GM19099 (cell line): ENCODE results near the gene NME7.

Experiments
- POLR2A ChIP-seq: IDR thresholded peaks from 3 replicates; pipeline ENCODE4 v1.6.1; 2011; ENCODE audit warnings: low read depth; ENCODE audit not compliant: insufficient read length; ENCODE audit errors: extremely low read depth

Gene NME7

DNA sequence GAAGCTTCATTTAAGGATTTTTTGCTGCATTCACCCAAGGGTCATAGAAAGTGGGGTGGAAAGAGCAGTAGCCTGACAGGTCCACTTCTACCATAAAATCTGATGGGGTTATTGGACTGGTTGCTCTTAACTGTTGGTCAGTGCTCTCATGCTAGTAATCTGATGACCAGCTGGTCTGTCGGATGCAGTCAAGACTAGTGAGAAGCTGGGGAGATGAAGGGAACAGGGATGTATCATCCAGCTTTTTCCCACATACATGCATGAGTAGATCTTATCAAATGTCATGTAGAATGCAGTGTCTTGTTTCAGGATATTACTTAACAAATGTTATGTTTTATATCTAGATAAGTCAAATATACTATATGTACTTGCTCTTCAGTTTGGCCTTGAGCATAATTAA, 250.0 kb downstream of the NME7 start:
- TF ChIP-seq POLR2A, result no peak

DNA sequence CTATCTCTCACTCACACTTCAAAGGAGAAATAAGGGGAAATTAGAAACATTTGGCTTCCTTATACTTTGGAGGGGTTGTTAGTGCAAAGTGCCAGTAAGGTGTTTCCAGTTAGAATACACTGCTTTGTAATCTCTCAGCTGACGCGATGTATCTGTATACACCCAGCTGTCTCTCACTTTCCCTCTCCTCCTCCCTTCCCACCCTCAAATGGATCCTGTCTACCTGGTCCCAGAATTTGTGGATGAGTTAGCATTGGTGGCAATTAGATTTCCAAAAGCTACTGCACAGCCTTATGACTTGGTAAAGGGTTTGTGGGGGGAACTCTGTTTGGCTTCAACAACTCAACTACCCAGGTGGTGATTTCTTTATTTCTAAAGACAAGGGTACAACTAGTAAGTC, 250.6 kb downstream of the NME7 start:
- no peak for TF ChIP-seq POLR2A

DNA sequence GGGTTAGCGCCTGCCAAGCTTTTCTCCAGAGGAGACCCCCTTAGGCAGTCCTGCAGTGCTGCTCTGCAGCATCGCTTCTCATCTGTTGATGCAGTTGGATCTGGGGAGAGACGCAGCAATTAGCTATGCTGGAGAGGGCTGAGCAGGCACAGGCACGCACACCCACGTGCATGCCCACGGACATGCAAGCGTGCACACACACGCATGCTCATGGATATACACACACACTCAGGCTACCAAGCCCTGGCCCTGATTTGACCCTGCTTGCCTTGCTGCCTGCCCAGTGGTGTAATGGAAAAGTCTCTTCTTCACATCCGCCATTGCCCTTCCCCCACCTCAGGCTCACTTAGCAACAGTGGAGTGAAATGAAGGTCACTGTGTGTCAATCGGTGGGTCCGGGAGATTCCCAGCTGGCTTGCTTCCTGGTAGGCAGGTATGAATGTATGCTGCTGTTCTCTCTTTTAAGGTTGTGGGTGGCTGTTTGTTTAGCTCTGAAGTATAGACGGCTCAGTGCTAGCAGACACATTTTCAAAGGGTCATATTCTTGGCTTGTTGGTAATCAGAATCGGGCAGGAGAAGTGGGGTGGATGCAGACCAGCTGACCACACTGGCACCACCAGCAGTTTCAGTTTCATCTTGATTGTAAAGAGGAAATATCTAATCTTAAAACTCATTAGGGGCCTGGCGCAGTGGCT, 251.6 kb downstream of the NME7 start:
- TF ChIP-seq POLR2A, result no peak

DNA sequence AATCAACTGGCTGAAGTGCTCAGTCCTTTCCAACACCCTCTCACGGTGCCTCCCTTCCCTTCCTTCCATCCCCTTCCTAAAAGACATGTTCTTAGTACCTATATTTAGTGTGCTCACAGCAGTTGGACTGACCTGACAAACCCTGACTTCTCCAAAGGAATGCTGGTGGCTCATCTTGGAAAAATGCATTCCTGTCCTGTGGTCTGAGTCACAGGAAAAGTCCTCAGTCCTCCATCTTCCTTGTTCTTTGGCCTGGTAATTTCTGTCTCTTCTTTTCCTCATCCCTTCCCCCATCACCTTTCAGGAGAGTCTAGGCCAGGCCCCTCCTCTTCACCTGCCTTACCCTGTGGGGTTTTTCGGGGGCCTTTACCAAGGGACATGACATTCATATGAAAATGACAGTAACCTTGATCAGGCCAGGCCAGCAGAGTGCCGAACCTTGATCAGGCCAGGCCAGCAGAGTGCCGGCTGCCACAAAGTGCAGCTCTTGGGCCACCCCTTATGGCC, 253.9 kb downstream of the NME7 start:
- no peak for TF ChIP-seq POLR2A

DNA sequence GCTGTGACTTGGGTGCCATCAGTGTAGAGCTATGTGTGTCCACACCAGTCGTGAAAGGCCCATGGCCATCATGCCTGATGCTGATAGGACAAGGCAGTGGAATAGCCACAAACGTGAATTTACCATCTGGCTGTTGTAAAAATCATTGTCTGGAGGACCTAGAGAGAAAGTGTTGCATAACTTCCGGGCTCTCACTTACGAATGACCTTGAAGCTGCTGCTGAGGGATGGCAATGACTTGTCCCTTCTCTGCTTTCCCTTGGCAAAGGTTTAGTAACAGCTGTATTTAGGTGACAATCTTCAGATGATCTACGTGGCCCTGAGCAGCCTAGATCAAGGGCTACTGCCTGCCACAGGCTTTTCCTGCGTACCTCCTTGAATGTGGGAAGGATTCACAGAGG, 255.4 kb downstream of the NME7 start:
- no peak for TF ChIP-seq POLR2A

DNA sequence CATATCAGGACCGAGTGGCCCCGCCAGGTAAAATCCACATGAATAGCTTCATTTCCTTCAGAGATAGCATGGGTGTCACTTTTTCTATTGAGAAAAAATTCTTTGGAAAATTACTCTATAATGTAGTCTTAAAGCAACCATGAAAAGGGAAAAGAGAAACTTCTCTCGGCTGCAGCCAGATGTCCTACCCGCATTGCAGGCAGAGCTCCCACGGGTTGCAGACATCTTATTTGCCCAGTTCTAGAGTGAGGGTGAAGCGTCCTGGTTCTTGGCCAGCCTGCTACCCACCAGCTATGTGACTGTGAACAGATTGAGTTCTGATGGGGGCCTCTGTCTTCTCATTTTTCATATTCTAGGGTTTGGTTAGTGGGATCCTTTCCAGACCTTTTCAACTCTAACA, 256.1 kb downstream of the NME7 start:
- no peak for TF ChIP-seq POLR2A

DNA sequence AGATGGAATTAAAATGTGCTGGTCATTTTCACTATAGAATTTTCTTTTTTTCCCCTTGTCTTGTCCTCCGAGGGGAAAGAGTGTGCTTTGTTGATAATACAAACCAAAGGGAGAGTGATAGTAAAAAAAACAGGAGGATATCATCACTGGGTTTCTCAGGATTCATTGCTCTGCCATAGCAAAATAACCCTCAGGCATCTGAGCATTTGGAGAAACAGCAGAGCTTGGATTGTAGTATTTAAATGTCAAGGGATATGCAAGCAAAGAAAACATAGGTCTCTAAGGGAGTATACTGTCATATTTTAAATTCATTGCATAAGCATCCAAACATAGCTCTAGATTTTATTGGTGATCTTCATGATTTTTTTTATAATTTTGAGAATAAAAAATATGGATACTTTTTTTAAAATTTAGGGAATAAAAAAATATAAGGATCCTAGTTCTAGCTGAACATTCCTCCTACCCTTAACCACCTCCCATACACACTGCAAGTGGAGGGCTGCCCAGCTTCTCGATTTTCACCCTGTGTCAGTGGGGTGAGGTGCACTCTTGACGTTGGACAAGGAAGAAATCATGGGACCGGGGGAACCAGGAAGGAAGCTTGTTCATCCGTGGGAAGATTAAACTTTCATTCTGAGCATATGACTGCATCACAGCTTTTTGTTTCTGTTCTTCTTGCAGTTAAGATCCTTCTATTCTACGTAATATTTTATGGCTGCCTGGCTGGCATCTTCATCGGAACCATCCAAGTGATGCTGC, 256.7 kb downstream of the NME7 start:
- no peak for TF ChIP-seq POLR2A

DNA sequence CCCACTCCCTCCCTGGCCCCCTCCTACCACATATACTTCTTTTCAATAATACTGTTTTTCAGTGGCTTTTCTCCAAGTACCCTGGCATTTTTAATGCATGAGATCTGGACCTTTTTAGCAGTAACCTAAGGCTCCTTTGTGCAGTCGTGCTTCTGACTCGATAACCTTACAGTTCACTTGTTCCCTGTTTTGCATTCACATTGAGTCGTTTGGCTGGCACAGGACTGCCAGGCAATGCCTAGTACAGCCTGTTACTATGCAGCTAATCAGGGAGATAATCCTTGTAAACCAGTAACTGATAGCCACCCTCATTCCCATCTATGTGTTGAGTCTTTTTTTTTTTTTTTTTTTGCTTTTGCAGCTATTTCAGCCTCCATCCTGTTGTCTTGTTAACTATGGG, 257.4 kb downstream of the NME7 start:
- no peak for TF ChIP-seq POLR2A

DNA sequence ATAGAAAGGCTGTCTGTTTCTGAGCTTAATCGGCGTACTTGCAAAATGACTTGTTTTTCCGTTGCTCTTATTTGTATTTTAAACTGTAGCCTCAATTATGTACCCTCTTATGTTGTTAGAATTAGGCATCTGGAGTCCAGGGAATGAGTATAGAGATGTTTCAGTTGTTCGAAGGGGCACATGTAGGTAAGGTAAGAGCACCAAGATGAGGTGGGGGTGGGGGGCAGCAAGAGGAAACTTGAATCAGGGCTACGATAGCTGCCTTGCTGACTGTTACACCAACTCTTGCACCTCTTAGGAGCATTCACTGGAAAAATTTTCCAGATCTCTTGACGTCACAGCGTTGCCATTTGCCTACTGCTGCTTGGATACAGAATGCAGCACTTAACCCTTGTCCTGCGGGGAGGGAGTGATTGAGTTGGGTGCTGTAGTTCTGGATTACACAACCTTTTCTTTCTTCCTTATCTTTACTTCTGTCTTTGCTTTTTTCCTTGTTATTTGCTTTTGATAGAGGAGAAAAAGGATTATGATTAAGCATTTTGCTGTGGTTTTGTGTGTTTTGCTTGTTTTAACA, 257.9 kb downstream of the NME7 start:
- no peak for TF ChIP-seq POLR2A

DNA sequence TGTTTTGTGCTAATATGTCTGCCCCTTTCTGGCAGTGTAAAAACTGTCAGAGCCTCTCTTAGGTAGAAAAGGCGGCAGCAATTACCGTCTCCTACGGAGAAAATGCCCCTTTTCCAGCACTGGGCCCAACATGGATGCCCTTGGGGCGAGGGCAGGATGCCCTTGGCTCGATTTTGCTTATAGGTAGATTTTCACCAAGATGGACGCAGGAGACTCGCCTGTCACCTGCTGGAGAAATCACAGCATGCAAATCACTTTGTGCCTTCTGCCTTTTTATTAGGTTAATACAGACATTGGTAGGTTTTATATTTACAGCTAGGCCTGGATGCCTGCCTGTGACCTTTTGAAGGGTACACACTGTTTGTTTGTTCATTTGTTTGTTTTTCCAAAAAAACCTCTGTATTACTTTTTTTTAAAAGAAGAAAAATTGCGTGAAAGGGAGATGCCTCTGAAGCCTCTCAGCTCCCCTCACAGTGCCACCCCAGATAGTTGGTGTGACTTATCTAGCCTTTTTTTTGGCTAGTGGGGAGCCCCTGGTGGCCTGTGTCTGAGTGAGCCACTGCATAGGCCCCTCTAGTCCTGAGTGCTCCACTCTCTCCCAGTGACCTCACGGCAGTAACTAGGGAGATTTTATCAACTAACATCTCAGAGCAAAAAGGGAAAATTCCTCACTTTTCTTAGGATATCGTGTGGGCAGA, 258.6 kb downstream of the NME7 start:
- no peak for TF ChIP-seq POLR2A

DNA sequence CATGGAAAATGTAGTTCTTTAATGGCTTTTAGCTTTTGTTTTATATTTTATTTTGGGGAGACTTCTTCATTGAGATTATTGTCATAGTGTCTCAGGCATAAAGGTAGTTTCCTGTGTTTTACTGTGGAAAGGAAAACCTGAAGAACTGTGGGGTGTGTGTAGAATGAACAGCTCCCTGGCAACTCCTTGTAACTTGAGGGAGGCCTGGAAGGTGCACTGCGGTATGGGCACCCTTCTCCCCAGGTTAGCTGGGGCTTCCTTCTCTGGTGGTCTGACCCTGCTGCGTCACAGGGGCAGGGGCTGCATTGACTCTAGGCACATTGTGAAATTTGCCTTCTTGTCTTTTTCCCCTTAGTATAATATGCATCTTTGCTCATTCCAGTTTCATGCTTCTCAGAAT, 259.4 kb downstream of the NME7 start:
- TF ChIP-seq POLR2A, result no peak

DNA sequence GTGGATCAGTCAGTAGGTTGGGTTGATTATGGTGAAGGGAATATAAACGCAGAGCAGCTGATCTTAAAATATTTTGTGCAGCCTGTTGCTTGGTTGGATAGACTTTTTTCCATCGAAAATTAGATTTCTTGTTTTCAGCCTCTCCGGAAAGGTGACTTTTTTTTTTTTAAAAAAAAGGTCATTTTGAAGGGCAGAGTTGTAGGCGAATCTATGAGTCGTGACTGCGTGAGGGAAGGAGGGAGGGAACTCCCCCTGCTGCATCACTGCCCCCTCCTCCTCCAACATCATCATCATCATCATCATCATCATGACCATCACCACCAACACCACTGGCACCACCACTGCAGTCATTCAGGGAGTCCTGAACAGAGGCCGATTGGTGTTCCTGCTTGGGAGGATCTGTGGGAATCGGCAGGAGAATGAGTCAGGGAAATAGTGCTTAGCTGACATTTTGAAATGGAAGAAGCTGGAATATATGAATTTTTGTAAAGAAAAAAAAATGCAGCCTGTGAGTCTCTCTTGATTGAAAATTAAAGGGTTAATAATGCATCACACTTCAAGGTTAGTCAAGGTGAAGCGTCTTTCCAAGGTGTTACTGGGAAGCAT, 259.9 kb downstream of the NME7 start:
- peak; percentile 43 for TF ChIP-seq POLR2A

DNA sequence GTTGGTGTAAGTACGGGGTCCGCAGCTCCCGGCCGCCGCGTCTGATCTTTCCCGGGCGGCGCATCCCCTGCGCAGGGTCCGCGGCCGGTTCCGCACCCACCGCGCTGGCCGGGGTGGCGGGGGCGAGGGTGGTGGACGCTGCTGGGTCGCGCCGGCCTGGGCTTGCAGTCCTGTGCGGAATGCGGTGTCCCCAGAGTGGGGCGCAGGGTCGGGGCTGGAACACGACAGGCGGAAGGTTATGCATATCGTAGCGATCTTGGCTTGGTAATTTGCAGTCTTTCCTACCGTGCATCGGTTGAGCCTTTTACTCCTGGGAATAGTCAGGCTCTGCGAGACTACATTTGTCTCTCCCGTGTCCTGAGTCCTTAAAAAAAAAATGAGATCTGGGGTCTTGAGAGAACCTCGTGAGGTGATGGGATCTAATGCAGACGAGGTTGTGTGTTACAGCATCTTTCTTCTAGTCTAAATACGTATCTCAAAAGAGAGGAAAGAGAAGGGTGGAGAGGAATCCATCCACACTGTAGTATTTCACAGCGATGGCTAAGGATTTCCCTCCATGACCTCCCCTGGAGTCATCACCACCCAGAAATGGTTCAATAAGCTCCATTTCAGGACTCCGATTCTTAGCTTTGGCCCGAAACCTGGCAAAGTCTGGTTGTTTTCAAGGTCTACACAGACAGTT, 260.5 kb downstream of the NME7 start:
- TF ChIP-seq POLR2A, result no peak
